ENCODE data around the gene TBC1D3B.

- TF ChIP-seq CTCF (IDR thresholded peaks at IDR 0.05; ENCODE audit: low read length) = no peak
- TF ChIP-seq EZH2 (IDR thresholded peaks at IDR 0.05; ENCODE audit: borderline replicate concordance, low read length) = no peak
These were observed 16.9 kb upstream of the TBC1D3B start for GRCh38 chr17:36193216-36193775.

Data from OCI-LY1 (cell line).